Hematopoietic multipotent progenitor cell treated with erythropoietin and hydrocortisone succinate and interleukin-3 and kit ligand, for 6 days (in vitro differentiated cells): ENCODE measurements around the gene KXD1.
"Not testable (repeated sequence)": the region's sequence is repeated elsewhere in the genome, so short reads cannot be mapped to it uniquely, and the experiment has no call there.

Source experiments
- DNase-seq: peaks from one replicate; pipeline ENCODE4 v3.0.0-alpha.2; 2015

Gene KXD1, protein sequence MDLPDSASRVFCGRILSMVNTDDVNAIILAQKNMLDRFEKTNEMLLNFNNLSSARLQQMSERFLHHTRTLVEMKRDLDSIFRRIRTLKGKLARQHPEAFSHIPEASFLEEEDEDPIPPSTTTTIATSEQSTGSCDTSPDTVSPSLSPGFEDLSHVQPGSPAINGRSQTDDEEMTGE

DNA sequence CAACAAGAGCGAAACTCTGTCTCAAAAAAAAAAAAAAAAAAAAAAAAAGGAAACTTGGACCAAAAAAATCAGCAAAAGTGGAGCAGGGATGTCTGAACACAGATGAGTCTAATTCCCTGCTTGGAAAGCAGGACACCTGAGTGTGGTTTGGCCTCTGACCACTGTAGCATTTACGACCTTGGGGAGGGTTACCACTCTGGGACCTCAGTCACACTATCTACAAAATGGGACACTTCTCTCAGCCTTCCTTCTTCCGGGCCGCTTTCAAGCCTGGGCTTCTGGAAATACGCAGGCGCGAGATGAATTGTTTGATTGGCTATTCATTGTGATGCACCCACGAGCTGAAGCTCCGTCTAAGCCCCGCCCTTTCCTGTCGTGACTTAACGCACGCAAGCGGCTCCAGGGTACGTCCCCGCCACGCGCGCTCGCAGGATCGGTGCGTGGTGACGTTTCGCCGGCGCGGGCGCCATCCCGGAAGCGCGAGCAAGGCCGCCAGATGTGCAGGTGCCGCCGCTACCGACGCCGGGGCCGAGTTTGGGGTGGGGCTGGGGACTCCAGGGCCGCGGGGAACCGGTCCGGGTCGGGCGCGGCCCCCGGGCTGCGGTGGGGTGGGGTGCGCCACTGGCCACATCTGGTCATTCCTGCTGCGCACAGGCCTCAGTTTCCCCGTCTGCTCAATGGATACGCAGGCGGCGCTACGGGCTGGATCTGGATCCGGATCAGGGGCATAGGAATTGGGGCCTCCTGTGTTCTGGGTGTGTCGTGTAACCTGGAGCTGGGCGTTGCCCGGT is at the start of gene KXD1:
KXD1 (plus strand) TSS at position 460 of the 791 bp plus-strand sequence. CDS start 4,187 bp downstream, outside the sequence.
- DNase-seq: peak; percentile 100

DNA sequence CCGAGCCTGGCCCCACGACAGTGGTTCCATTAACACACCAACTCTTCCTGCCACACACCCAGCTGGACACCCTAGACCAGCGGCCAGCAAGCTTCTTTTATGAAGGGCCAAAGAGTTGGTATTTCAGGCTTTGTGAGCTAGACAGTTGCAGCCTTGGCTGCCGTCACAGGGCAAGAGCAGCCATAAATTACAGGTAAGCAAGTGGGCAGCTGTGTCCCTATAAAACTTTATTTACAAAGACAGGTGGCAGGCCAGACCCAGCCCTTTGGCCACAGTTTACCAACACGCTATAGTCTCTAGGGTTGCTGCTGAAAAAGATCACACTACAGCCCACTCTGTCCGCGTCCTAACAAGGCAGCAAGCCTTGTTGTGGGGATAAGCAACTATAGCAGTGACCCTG is 49.1 kb upstream of the KXD1 start:
- DNase-seq: no peak

DNA sequence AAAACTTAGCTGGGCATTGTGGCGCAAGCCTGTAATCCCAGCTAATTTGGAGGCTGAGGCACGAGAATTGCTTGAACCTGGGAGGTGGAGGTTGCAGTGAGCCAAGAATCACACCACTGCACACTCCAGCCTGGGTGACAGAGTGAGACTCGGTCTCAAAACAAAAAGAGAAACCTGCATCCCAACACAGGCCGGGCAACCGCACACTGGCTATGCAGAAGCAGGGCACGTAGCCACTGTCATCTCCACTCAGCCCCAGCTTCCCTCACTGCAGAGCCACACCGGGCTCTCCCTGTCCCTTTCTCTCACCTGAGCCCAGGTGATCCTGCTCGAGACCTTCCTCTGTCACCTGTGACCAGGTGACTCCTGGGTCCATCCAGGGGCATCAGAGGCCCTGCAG is 47.5 kb upstream of the KXD1 start:
- no peak for DNase-seq

DNA sequence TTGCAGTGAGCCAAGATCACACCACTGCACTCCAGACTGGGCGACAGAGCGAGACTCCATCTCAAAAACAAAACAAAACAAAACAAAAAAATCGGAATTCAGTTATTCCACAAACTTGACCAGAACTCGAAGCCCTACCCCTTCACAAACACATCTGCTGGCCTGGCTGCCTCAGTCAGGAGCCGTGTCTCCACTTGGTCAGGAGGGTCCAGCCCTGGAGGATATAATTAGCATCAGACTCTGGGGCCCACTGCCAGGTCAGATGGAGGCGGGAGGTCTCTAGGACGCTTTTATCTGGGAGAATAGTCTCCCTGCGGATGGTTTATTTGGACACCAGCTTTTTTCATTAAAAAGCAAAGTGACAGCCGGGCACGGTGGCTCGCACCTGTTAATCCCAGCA is 43.8 kb upstream of the KXD1 start:
- DNase-seq: no peak

DNA sequence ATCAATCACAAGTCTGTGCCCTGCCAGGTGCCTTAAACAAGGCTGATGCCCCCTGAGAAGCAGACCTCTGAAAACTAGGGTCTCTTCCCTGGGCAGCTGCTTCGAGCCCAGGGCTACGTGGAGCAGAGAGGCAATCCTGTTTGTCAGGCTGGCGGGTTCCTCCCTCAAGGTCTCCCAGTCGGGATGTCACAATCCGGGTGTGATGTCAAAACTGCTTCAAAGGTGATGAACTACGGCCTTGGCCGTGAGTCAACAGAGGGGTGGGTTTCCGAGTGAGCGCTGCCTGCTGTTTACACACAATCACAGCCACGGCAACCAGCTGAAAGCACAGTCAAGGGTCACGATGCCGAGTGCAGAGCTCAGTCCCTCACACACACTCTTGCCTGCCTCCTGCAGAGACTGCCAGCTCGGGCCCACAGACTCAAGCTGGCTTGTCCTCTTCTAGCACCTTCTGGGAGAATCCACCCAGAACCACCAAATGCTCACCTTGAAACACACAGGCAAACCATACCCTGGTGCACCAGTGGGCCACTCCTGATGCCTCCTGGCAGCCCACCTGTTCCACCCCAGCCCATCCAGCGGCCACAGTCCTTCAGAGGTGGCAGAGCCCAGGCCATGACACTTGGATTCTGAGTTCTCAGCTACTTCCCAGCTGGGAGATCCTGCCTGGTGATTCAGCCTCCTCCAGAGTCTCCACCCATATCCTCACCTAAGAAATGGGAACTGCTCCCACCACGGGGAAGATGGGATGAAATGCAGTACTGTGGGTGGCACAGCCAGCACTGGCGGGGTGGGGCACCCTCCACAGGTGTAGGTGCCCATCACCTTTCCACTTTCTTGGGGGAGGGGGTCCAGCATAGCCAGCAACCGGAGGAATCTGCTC is 42.6 kb upstream of the KXD1 start:
- DNase-seq: no peak

DNA sequence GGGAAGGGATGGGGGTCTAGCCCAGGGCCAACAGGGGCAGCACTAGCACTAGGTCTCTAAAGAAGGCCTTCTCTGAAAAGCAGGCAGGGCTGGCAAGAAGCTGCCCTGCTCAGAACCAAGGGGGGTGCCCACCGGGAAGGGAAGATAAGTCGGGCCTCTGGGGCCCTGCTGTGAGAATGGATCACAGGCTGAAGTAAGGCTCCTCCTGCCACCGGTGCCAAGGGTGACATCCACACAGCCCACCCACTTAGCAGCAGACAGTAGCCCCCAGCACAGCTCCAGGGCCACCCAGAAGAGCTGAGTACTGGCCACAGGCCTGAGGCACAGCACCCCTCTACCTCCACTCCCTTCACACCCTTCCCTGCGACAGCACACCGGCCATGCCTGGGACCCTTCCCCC is 41.7 kb upstream of the KXD1 start:
- DNase-seq: no peak

DNA sequence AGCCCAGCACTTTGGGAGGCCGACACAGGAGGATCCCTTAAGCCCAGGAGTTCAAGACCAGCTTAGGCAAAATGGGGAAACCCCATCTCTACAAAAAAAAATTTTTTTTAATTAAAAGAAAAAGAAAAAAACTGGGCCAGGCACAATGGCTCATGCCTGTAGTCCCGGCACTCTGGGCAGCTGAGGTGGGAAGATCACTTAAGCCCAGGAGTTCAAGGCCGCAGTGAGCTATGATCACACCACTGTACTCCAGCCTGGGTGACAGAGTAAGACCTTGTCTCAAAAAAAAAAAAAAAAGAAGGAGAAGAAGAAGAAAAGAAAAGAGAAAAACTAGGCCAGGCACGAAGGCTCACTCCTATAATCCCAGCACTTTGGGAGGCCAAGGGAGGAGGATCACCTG is 40.1 kb upstream of the KXD1 start:
- DNase-seq: no peak

DNA sequence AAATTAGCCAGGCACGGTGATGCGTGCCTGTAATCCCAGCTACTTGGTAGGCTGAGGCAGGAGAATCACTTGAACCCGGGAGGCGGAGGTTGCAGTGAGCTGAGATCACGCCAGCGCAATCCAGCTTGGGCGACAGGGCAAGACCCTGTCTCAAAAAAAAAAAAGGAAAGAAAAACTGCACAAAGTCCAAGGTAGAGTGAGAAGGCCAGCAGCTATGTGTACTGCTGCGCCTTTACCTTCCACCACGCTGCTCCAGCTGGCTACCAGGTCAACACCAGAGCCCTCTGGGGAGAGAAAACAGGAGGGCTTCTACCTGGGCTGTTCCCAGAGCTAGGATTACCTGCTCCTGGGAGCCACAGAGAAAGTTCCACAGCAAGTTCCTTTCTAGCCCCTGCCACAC is 39.0 kb upstream of the KXD1 start:
- no peak for DNase-seq

DNA sequence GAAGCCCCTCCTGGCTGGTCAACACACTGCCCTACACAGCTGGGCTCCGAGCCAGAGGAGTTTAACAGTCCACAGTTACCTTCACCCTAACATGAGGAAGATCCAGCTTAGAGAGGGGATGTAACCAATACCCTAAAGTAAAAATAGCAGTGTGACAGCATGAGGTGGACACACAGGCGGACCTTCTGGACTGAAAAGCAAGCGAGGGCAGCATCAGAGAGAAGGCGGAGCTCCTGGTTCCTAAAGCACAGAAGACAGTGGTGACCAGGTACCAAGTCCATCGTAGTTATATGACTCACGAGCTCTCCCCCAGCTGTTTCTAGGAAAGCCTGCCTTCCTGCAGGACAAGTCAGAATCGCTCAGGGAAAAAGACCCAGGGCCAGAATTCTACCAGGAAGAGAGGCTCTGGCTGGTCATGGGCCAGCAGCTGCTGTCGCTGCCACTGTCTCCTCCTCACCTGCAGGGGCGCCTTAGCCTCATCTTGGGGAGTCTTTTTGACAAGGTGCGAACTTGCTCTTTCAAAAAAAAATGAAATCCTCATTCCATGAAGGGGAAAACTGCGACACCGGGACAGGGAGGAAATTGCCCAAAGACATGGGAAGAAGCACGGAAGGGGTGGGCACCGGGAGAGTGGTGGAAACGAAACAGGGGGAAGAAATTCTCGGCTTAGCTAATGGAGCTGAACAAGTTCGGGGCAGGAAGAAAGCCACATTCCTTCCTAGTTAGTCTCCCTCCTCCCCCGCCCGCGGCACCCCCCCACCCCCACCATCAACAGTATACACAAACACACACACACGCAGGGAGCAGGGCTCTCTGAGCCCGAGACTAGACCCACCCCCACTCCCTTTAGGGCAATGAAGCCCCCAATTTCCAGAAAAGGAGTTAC is 37.5 kb upstream of the KXD1 start:
- peak; percentile 89 for DNase-seq

DNA sequence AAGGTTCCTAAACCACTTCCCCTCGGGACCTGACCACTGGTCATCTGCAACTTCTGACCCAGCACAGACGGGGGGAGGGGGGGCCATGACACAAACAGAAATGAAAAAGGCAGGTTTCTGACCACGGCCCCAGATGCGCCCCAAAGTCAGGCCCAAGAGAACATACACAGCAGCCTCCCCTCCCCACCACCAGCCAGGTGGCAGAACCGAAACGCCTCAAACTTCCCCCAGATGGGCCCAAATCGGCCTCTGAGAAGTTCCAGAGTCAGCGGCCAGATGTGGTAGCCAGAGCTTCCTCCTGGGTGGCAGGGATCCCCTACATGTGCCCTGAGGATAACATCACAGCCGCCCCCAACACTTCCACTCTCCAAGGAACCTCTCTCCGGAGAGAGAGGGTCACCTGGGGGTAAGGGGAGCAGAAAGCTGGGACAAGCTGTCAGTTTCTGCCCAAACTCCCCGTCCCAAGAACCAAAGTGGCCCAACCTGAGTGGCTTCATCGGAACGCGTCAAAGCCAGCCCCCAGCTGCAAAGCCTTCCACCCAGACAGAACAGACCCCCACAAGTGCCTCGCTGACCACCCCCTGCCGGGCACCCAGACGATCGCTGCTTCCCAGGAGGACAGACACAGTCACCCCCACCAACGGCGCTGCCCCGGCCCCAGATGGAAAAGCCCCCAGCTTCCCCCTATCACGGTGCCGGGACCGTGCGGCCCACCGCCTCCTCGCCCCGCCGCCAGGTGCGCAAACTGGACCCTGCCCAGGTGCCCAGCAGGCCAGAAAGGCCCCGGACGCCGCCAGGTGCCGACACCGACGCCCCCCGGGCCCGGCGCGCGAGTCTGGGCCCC is 36.6 kb upstream of the KXD1 start:
- peak; percentile 51 for DNase-seq

DNA sequence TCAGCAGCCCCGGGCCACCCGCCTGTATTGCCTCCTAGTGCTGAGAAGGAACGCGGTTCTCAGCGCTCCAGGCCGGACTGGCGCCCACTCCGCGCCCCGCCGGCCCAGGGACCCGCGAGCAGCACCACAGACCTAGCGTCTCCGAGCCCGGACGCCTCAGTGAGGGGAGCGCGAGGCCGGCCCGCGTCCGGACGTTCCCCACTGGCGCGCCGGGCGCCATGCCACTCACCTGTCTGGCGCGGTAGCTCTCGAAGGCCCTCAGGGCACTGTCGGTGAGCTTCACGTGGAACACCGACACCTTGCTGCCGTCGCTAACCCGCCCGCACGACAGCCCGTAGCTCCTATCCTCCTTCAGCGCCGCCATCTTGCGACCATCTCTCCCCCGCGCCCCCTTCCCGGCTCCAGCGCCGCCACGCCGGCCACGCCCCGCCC is 36.0 kb upstream of the KXD1 start, which contains the start of gene ELL:
ELL (minus strand) TSS at position 379 of the 432 bp plus-strand sequence; CDS start at position 364, 15 bp downstream.
- peak; percentile 19 for DNase-seq

DNA sequence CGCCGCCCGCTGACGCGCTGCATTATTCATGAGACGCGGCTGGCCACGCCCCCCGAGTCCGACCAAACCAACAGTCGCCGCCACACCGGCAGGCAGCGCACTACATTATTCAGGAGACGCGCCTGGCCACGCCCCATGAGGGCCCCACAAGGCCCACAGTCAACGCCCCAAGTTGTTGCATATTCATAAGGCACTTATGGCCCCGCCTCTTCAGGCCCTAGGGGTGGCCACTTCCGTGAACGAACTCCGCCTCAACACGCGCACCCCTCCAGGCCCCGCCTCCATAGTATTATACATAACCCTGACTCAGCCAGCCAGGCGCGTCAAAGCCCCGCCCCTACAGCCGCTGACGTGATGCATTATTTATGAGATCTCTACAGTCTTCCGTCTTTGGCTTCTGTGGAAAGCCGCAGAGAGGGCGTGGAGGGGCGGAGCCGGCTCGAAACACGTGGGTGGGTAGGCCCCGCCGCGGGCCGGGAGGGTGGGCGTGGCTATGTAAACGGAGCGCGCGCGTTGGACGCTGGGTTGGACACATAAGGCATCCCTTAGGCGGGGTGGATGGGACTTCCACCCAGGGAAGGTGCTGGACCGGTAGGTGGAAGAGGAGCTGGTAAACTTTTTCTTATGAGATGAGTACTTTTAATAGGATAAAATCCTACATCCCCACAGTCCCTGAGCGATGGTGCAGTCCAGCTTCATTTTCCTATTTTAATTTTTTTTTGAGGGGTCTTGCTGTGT is 35.4 kb upstream of the KXD1 start:
- DNase-seq: peak; percentile 100

DNA sequence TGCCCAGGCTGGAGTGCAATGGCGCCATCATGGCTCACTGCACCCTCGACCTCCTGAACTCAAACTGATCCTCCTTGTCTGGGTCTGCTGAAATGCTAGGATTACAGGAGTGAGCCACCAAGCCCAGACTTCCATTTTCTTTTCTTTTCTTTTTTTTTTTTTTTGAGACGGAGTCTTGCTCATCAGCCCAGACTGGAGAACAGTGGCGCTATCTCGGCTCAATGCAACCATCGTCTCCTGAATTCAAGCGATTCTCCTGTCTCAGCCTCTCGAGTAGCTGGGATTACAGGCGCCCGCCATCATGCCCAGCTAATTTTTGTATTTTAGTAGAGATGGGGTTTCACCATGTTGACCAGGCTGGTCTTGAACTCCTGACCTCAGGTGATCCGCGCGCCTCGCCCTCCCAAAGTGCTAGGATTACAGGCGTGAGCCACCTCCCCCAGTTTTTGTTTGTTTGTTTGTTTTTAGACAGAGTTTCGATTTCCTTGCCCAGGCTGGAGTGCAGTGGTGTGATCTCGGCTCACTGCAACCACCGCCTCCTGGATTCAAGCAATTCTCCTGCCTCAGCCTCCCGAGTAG is 34.7 kb upstream of the KXD1 start:
- DNase-seq: not testable (repeated sequence)

DNA sequence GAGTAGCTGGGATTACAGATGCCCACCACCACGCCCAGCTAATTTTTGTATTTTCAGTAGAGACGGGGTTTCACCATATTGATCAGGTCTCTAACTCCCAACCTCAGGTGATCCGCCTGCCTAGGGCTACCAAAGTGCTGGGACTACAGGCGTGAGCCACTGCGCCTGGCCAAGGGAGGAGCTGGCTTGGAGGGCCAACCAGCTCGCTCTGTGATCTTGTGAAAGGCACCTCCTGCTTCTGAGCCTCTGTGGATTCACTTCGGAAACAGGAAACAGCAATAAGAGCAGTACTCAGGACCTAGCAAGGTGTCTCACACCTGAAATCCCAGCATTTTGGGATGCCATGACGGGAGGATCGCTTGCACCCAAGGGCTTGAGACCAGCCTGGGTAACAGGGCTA is 33.8 kb upstream of the KXD1 start:
- DNase-seq: no peak

DNA sequence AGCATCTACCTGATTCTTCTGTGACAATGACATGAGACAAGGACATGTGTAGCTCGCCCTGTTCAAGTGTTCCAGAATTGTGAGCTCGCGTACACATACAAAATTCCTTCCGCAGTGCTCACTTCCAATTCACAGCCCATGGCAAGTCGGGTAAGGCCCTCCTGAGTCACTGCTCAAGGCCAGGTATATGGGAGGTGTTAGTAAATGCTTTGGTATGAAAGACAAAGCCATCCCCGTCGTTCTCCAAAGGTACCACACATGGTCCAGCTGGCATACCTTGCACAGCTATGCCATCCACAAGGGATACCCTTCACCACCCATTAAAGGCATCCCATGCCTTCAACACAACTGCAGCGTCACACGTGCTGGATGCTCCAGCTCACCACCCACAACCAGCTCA is 31.4 kb upstream of the KXD1 start:
- no peak for DNase-seq

DNA sequence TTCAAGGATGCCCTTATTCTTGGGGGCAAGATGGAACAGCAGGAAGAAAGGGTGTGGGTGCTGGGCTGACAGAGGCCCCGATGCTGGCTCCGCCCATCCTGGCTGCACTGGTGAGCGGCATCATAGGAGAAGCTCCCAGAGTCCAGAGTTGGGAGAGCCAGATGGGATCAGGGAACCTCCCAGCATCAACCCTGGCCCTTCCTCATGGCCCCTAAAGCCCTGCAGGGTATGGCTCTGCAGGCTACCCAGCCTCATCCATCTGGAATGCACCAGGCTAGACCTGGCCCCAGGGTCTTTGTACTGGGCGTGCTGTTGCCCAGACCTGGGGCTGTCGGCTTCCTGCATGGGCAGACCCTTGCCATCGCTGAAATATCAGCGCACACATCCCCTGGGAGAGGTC is 27.9 kb upstream of the KXD1 start:
- no peak for DNase-seq

DNA sequence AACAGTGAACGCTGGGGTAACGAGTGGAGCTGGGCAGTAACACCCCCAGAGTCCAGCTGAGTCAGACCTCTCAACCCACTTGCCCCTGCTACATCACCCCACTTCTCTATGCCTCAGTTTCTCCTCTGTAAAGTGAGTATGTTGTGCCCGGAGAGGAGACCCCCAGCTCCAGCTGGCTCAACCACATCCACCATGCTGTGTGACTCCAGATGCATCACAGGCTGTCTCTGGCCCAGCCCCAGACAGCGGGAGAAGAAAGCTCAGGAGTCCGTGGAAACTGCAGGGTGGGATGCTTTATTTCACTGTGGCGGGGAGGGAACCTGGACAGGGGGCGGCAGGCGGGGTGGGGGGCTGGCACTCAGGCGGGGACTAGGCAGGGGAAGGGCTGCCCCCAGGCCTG is 26.2 kb upstream of the KXD1 start:
- no peak for DNase-seq

DNA sequence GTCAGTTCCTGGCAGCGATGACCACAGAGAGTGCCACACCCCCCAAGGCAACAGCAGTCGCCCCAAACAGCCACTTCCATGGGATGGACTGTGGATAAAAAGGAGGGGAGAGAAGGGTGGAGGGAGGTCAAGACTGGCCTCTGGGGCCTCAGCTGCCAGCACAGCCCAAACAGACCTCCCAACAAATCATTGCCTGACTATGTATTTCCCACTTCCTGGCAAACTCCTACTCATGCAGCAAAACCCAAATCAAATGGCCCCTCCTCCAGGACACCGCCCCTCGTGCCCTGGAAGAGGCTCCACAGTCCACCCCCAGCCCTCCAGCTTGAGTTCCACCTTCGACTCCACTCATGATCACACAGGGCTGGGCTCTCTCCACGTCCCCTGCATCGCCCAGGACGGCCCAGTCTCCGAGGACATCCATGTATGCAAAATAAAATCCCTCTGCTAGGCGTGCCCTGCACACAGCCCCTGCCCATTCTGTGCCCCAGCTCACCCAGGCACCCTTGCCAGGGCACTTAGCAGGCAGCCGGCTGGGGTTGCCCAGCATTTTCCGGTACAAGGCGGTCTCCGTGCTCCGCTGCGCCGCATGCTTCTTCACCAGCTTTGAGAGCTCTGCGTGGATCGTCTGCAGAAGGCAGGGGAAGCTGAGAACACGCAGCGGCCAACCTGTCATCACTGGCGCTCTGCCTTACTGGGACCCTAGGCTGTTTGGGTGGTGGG is 25.3 kb upstream of the KXD1 start:
- DNase-seq: no peak

DNA sequence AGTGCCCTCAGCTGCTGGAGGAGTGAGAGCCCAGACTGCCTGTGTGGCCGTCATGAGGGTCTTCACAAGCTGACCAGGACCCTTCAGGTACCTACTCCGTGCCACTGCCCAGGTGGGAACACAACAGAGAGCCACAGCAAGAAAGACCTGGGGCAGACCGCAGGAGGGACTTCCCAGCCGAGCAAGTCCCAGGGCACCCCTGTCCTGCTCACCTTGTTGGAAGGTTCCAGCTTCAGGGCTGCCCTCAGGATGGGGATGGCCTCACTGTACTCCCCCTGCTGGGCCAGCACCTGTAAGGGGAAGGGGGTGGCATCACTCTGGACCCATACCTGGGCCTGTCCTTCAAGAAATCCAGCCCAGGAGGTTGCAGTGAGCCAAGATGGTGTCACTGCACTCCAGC is 24.6 kb upstream of the KXD1 start:
- no peak for DNase-seq

DNA sequence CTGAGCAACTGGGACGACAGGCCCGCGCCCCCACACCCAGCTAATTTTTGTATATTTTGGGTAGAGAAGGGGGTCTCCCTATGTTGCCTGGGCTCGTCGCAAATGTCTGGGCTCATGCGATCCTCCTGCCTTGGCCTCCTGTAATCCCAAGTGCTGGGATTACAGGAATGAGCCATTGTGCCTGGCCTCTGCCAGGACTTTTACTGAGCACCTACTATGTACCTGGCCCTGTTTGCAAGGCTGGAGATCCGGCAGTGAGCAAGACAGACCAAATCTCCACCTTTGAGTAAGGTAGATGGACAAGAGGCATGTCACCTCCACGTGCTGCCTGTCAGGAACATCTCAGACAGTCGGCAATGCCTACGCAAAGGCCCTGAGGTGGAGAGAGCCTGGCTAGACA is 21.2 kb upstream of the KXD1 start:
- DNase-seq: no peak
